Endothelial cell of umbilical vein (primary cell): ENCODE data around the gene ANK2.

Source experiments
- EZH2 ChIP-seq: IDR thresholded peaks from 2 replicates; pipeline ENCODE4 v1.6.1; 2012; ENCODE audit warnings: borderline replicate concordance, low read depth, mild to moderate bottlenecking, moderate library complexity, low read length, inconsistent platforms; ENCODE audit not compliant: severe bottlenecking
- FOS ChIP-seq: IDR thresholded peaks from 2 replicates; pipeline ENCODE4 v1.6.1; 2011; ENCODE audit warnings: mild to moderate bottlenecking, low read length, moderate library complexity, borderline replicate concordance; ENCODE audit not compliant: insufficient read depth
- POLR2A ChIP-seq: IDR thresholded peaks from 2 replicates; pipeline ENCODE4 v1.6.1; 2012; ENCODE audit warnings: low read depth, mild to moderate bottlenecking, control low read depth, low read length
- TF ChIP-seq, protein P1 (sequence below), 2 donors: IDR thresholded peaks; 1 replicate in 1 of 2; 2 replicates in 1 of 2; pipeline ENCODE4 v1.5.1; 2011; ENCODE audit warnings: low read length in 2 of 2, mild to moderate bottlenecking in 2 of 2, moderate library complexity in 2 of 2, control low read depth in 1 of 2, inconsistent platforms in 1 of 2, low read depth in 1 of 2; ENCODE audit not compliant: insufficient read depth in 1 of 2; ENCODE audit errors: extremely low read depth in 1 of 2

- TF ChIP-seq, protein P1, sequence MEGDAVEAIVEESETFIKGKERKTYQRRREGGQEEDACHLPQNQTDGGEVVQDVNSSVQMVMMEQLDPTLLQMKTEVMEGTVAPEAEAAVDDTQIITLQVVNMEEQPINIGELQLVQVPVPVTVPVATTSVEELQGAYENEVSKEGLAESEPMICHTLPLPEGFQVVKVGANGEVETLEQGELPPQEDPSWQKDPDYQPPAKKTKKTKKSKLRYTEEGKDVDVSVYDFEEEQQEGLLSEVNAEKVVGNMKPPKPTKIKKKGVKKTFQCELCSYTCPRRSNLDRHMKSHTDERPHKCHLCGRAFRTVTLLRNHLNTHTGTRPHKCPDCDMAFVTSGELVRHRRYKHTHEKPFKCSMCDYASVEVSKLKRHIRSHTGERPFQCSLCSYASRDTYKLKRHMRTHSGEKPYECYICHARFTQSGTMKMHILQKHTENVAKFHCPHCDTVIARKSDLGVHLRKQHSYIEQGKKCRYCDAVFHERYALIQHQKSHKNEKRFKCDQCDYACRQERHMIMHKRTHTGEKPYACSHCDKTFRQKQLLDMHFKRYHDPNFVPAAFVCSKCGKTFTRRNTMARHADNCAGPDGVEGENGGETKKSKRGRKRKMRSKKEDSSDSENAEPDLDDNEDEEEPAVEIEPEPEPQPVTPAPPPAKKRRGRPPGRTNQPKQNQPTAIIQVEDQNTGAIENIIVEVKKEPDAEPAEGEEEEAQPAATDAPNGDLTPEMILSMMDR (IDR thresholded peaks at IDR 0.05; ENCODE audit: extremely low read depth in 1 of 2, insufficient read depth in 1 of 2, low read depth in 1 of 2, low read length in 2 of 2), result peak; percentile 35 to 53
- TF ChIP-seq FOS (no peak), POLR2A (no peak), EZH2 (no peak)
Observed at GRCh38 chr4:113328514-113328913, 279.1 kb downstream of the ANK2 start.
